Upper lobe of right lung (tissue), 1 donor: ENCODE results near the gene SLC25A41. TPM values are rescaled to one million over a fixed set of nuclear protein-coding genes. Genes with fewer than 3 reads are reported as not detected.

ENCODE experiments used
- ATAC-seq: fragments of 200-7000 bp; cut with Tn5 transposase; one replicate; pipeline ENCODE4 v1.9.1; 2020; ENCODE audit warnings: mild to moderate bottlenecking, moderate library complexity
- DNase-seq: peaks from one replicate; pipeline ENCODE4 v3.0.0-alpha.2; 2020
- H3K27ac ChIP-seq: fragments of 200-600 bp; one replicate; pipeline ENCODE4 v1.8.0; 2022
- H3K27me3 ChIP-seq: fragments of 200-600 bp; one replicate; pipeline ENCODE4 v1.8.0; 2022; ENCODE audit warnings: mild to moderate bottlenecking
- H3K36me3 ChIP-seq: fragments of 200-600 bp; one replicate; pipeline ENCODE4 v1.8.0; 2022
- H3K4me1 ChIP-seq: fragments of 200-600 bp; one replicate; pipeline ENCODE4 v1.8.0; 2022
- H3K4me3 ChIP-seq: fragments of 200-600 bp; one replicate; pipeline ENCODE4 v1.8.0; 2022; ENCODE audit warnings: mild to moderate bottlenecking
- H3K9me3 ChIP-seq: fragments of 200-600 bp; one replicate; pipeline ENCODE4 v1.8.0; 2022
- CTCF ChIP-seq: fragments of 200-600 bp; IDR thresholded peaks from one replicate; pipeline ENCODE4 v1.8.0; 2022; ENCODE audit warnings: antibody characterized with exemption
- intact Hi-C: fragments of 100-400 bp; cut with DNase I; formaldehyde crosslinking; loops from one replicate; pipeline ENCODE4 v1.11.0; 2022
- total RNA-seq: library from RNA; stranded (reverse); fragmentation: NEBNext Ultra II Directional; extraction: Animal tissue kit (Norgen Biotek cat#: 25700); gene quantifications from one replicate; pipeline ENCODE4 v1.2.1, GENCODE V29; 2021
- donor health status: DM: no; HTN: yes; CAD: no; lungs with severe emphysema.

Gene SLC25A41
- total RNA-seq, 1 donor from 2014 or later: not detected

GRCh38 chr19:6473647-6474046 lies 40.1 kb upstream of the SLC25A41 start:
- no peak for DNase-seq
- no peaks in the 10 kb centered on the region for H3K36me3 ChIP-seq
- no peaks in the 10 kb centered on the region for H3K9me3 ChIP-seq
- H3K4me3 ChIP-seq: no peak overlapping the region
- peaks cover 12% of the 10 kb centered on the region for H3K27me3 ChIP-seq
- no peak for TF ChIP-seq CTCF
- H3K4me1 ChIP-seq: peaks cover 5% of the 10 kb centered on the region
- intact Hi-C loops: no loop called here
- H3K27ac ChIP-seq: no peak overlapping the region
- no peak for ATAC-seq

GRCh38 chr19:6472713-6473112 lies 39.1 kb upstream of the SLC25A41 start:
- no peak for TF ChIP-seq CTCF

GRCh38 chr19:6471076-6471475 lies 37.5 kb upstream of the SLC25A41 start:
- TF ChIP-seq CTCF: no peak
- no peak for ATAC-seq

More at GRCh38 chr19:6472713-6473112, 39.1 kb upstream of the SLC25A41 start:
- Histone ChIP-seq H3K27ac (no peak overlapping the region), H3K4me3 (no peak overlapping the region), H3K36me3 (no peaks in the 10 kb centered on the region), H3K9me3 (no peaks in the 10 kb centered on the region), H3K27me3 (peaks cover 12% of the 10 kb centered on the region), H3K4me1 (peaks cover 5% of the 10 kb centered on the region)
- no peak for ATAC-seq
- intact Hi-C loops: no loop called here
- DNase-seq: no peak

GRCh38 chr19:6470173-6470572 lies 36.6 kb upstream of the SLC25A41 start:
- no peaks in the 10 kb centered on the region for H3K36me3 ChIP-seq
- no peak overlapping the region for H3K4me3 ChIP-seq
- no peak for ATAC-seq
- intact Hi-C loops: no loop called here
- no peaks in the 10 kb centered on the region for H3K27me3 ChIP-seq
- no peaks in the 10 kb centered on the region for H3K9me3 ChIP-seq
- no peak overlapping the region for H3K27ac ChIP-seq
- no peaks in the 10 kb centered on the region for H3K4me1 ChIP-seq
- no peak for DNase-seq
- TF ChIP-seq CTCF: no peak

More at GRCh38 chr19:6471076-6471475, 37.5 kb upstream of the SLC25A41 start:
- no peaks in the 10 kb centered on the region for H3K9me3 ChIP-seq
- H3K4me1 ChIP-seq: peaks cover 5% of the 10 kb centered on the region
- no peak for DNase-seq
- no peak overlapping the region for H3K4me3 ChIP-seq
- H3K36me3 ChIP-seq: no peaks in the 10 kb centered on the region
- intact Hi-C loops: no loop called here
- peaks cover 4% of the 10 kb centered on the region for H3K27me3 ChIP-seq
- H3K27ac ChIP-seq: no peak overlapping the region

GRCh38 chr19:6467384-6467783 lies 33.8 kb upstream of the SLC25A41 start:
- DNase-seq (no peak), ATAC-seq (no peak)
- TF ChIP-seq CTCF: no peak

More at GRCh38 chr19:6467384-6467783, 33.8 kb upstream of the SLC25A41 start:
- H3K4me1 ChIP-seq: no peaks in the 10 kb centered on the region
- H3K27me3 ChIP-seq: peaks cover 11% of the 10 kb centered on the region
- H3K9me3 ChIP-seq: no peaks in the 10 kb centered on the region
- no peaks in the 10 kb centered on the region for H3K36me3 ChIP-seq
- intact Hi-C loops: no loop called here
- no peak overlapping the region for H3K4me3 ChIP-seq
- H3K27ac ChIP-seq: no peak overlapping the region
